ENCODE data around the gene NDST4.

- TF ChIP-seq FOXA1 (IDR thresholded peaks at IDR 0.05), result no peak
- no peak for TF ChIP-seq CTCF (IDR thresholded peaks at IDR 0.05; ENCODE audit: low read depth, low read length, missing input control)
- TF ChIP-seq, protein P1, sequence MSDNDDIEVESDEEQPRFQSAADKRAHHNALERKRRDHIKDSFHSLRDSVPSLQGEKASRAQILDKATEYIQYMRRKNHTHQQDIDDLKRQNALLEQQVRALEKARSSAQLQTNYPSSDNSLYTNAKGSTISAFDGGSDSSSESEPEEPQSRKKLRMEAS (IDR thresholded peaks at IDR 0.05), result no peak
- TF ChIP-seq TAF1 (conservative IDR thresholded peaks at IDR 0.05), result no peak
- TF ChIP-seq GABPA (IDR thresholded peaks at IDR 0.05 in 1 of 2, conservative IDR thresholded peaks at IDR 0.05 in 1 of 2), result no peak
- TF ChIP-seq YY1 (IDR thresholded peaks at IDR 0.05), result no peak
- TF ChIP-seq JUND (IDR thresholded peaks at IDR 0.05), result no peak
- TF ChIP-seq ATF3 (IDR thresholded peaks at IDR 0.05), result no peak
- TF ChIP-seq SP1 (IDR thresholded peaks at IDR 0.05), result no peak
- TF ChIP-seq, protein P2, sequence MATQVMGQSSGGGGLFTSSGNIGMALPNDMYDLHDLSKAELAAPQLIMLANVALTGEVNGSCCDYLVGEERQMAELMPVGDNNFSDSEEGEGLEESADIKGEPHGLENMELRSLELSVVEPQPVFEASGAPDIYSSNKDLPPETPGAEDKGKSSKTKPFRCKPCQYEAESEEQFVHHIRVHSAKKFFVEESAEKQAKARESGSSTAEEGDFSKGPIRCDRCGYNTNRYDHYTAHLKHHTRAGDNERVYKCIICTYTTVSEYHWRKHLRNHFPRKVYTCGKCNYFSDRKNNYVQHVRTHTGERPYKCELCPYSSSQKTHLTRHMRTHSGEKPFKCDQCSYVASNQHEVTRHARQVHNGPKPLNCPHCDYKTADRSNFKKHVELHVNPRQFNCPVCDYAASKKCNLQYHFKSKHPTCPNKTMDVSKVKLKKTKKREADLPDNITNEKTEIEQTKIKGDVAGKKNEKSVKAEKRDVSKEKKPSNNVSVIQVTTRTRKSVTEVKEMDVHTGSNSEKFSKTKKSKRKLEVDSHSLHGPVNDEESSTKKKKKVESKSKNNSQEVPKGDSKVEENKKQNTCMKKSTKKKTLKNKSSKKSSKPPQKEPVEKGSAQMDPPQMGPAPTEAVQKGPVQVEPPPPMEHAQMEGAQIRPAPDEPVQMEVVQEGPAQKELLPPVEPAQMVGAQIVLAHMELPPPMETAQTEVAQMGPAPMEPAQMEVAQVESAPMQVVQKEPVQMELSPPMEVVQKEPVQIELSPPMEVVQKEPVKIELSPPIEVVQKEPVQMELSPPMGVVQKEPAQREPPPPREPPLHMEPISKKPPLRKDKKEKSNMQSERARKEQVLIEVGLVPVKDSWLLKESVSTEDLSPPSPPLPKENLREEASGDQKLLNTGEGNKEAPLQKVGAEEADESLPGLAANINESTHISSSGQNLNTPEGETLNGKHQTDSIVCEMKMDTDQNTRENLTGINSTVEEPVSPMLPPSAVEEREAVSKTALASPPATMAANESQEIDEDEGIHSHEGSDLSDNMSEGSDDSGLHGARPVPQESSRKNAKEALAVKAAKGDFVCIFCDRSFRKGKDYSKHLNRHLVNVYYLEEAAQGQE (IDR thresholded peaks at IDR 0.05), result no peak
- TF ChIP-seq HNF4G (IDR thresholded peaks at IDR 0.05), result no peak
- no peak for TF ChIP-seq RAD21 (IDR thresholded peaks at IDR 0.05)
- no peak for TF ChIP-seq RXRA (IDR thresholded peaks at IDR 0.05)
These were observed 249.4 kb downstream of the NDST4 start for GRCh38 chr4:114864060-114864459.

Measured in liver (tissue), 3 donors.